Measurements from ENCODE around the gene ARHGEF5.
"Not testable (repeated sequence)": the region's sequence is repeated elsewhere in the genome, so short reads cannot be mapped to it uniquely, and the experiment has no call there.

ARHGEF5 gene

DNA sequence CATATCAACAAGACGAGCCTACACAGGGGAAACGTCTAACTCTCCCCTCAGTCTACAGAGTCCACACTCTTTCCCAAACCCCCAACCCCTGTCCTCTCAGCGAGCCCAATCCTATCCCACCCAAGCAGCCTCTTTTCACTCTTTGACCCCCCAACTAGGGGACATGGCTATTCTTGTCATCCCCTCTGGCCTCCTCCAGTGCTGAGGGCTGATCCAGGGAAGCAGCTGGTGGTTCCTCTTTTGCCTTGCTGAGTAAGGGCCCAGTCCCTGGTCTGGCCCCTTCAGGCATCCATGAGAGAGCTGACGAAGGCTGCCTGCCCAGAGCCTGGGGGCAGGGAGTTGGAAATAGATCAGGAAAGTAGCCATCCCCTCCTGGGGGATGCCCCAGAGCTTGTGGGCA, 41.9 kb downstream of the ARHGEF5 start:
- H3K36me3 Mint-ChIP-seq (ENCODE audit: low read depth) = no peaks in the 10 kb centered on the region
- H3K27me3 Mint-ChIP-seq (ENCODE audit: low read depth) = peaks cover 8% of the 10 kb centered on the region
- no peak overlapping the region for H3K27ac Mint-ChIP-seq
- no peaks in the 10 kb centered on the region for H3K9me3 Mint-ChIP-seq
- H3K4me1 Mint-ChIP-seq (ENCODE audit: low read depth) = no peaks in the 10 kb centered on the region
- DNase-seq (ENCODE audit: low spot score) = no peak
- no peak overlapping the region for H3K4me3 Mint-ChIP-seq

DNA sequence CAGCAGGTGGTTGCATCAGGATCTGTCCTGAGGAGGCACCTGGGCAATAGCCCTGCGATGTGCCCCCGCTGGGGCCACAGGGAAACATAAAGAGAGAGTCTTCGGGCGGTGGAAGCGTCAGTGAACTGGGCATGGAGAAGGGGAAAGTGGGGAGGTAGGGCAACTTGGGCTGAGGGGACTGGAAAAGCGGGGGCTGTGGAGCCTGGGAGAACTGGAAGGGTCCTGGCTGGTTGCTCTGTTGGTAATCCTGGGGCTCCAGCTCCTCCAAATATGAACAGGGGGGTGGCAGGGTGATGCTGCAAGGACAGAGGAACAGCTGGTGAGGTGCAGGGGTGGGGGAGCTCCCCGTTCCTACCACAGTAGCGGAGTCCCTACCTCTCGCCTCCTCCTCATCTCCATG, 43.1 kb downstream of the ARHGEF5 start:
- H3K27ac Mint-ChIP-seq = no peak overlapping the region
- H3K9me3 Mint-ChIP-seq = no peaks in the 10 kb centered on the region

DNA sequence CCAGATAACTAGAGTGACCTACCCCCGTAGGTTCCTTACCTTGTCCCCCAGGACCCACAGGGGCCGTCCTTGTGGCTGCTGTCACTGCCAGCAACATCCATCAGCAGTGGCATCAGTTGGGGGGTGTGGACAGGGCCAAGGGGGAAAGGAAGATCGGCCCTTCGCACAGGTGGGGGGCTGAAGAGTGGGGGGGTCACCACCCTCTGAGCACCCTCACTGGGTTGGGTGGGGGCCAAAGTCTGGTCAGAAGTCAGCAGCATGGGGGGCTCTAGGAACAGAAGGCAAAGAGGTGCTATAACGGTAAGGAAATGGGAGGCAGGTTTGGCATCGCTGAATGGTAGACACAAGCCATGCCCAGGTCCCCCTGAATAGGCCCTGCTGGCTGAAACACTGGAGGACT, 43.7 kb downstream of the ARHGEF5 start:
- no peak for DNase-seq (ENCODE audit: low spot score)
- H3K9me3 Mint-ChIP-seq = no peaks in the 10 kb centered on the region
- H3K36me3 Mint-ChIP-seq (ENCODE audit: low read depth) = no peaks in the 10 kb centered on the region
- peaks cover 8% of the 10 kb centered on the region for H3K27me3 Mint-ChIP-seq (ENCODE audit: low read depth)
- H3K4me1 Mint-ChIP-seq (ENCODE audit: low read depth) = no peaks in the 10 kb centered on the region
- no peak overlapping the region for H3K27ac Mint-ChIP-seq
- no peak overlapping the region for H3K4me3 Mint-ChIP-seq

More for the DNA sequence above, 43.1 kb downstream of the ARHGEF5 start:
- no peaks in the 10 kb centered on the region for H3K36me3 Mint-ChIP-seq (ENCODE audit: low read depth)
- no peak overlapping the region for H3K4me3 Mint-ChIP-seq
- H3K4me1 Mint-ChIP-seq (ENCODE audit: low read depth) = no peaks in the 10 kb centered on the region
- DNase-seq (ENCODE audit: low spot score) = no peak
- H3K27me3 Mint-ChIP-seq (ENCODE audit: low read depth) = peaks cover 8% of the 10 kb centered on the region

DNA sequence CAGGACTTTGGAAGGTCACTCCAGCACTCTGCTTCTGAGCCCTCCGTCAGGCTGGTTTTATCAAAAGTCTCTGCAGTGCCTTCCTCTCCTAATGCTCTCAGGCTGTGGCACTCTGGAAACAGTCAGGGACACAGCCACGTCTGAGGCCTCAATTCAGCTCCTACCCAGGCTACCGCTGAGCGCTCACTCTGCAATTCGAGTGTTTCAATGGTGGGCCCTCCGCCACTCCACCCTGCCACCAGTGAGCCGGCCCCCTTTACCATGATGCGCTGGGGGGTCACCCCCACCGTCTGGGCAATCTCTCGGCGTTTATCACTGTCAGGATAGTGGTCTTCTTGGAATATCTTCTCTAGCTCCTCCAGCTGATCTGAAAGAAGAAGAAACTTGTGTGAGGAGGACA, 44.7 kb downstream of the ARHGEF5 start:
- Mint-ChIP-seq H3K27ac (no peak overlapping the region), H3K36me3 (ENCODE audit: low read depth) (no peaks in the 10 kb centered on the region), H3K4me1 (ENCODE audit: low read depth) (no peaks in the 10 kb centered on the region), H3K4me3 (no peak overlapping the region), H3K27me3 (ENCODE audit: low read depth) (peaks cover 4% of the 10 kb centered on the region), H3K9me3 (no peaks in the 10 kb centered on the region)
- DNase-seq (ENCODE audit: low spot score) = no peak

DNA sequence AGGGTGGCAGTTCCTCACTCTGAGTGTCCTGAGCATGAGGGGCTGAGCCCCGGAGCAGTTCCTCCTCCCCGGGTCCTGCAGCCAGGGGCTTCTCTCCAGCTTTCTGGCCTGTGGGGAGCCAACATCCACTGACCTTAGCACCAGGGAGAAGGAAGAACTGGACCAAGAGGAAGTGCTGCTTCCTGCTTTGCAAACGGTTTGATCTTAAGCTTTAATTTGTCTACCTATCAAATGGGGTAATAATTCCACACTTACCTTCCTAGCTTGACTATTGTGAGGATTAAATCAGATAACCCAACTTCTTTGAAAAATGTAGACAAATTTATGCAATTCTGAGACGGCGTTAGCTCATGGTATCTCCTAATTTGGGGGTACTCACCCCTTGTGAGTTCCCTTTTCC, 46.3 kb downstream of the ARHGEF5 start:
- Mint-ChIP-seq H3K27me3 (ENCODE audit: low read depth) (no peaks in the 10 kb centered on the region), H3K9me3 (no peaks in the 10 kb centered on the region), H3K36me3 (ENCODE audit: low read depth) (no peaks in the 10 kb centered on the region), H3K4me1 (ENCODE audit: low read depth) (no peaks in the 10 kb centered on the region), H3K27ac (no peak overlapping the region), H3K4me3 (no peak overlapping the region)
- no peak for DNase-seq (ENCODE audit: low spot score)

DNA sequence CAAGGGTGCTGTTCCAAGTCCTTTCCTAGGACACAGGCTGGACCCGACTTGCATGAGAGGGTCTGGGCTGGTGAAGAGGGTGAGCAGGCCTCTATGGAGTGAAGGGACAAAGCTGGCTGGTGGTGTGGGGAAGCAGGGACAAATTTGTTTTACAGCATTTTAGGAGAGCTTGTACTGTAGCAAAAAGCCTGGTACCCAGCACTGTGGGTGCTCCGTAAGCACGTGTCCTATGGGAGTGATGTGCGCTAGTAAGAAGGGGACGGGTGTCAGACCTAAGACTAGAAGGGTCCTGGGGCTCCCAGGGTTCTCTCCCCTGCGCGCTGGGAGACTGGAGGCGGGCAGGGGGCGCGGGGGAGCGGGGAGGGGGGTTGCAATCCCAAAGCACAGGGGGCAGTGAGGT, 47.9 kb downstream of the ARHGEF5 start:
- H3K9me3 Mint-ChIP-seq = no peaks in the 10 kb centered on the region
- H3K4me1 Mint-ChIP-seq (ENCODE audit: low read depth) = no peaks in the 10 kb centered on the region
- no peak overlapping the region for H3K27ac Mint-ChIP-seq
- DNase-seq (ENCODE audit: low spot score) = no peak
- no peaks in the 10 kb centered on the region for H3K36me3 Mint-ChIP-seq (ENCODE audit: low read depth)
- H3K27me3 Mint-ChIP-seq (ENCODE audit: low read depth) = peaks cover 4% of the 10 kb centered on the region
- no peak overlapping the region for H3K4me3 Mint-ChIP-seq

DNA sequence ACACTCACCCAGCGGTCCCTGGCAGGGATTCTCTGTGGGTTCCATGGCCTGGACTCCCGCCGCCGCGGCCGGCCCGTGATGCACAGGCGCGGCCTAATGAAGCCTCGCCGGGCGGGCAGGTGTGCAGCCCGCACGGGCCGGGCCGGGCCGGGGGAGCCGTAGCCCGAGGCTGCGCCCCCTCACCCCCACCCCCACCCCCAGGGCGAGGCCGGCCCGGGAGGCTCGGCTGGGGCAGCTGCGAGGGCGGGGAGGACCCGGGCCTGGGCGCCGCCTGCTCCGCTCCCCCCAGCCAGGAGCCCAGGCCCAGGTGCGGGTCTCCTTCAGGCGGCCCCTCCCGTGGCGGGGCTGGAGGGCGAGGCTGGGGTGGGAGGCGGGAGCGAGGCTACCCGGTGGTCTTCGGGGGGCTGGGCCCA, 48.5 kb downstream of the ARHGEF5 start, which contains the start of gene NOBOX:
Gene NOBOX (minus strand): TSS at position 45 of the 413 bp plus-strand sequence.
- DNase-seq (ENCODE audit: low spot score) = no peak
- H3K4me1 Mint-ChIP-seq (ENCODE audit: low read depth) = no peaks in the 10 kb centered on the region
- no peaks in the 10 kb centered on the region for H3K9me3 Mint-ChIP-seq
- no peak within 1 kb of the TSS for H3K4me3 Mint-ChIP-seq
- no peaks in the 10 kb centered on the region for H3K36me3 Mint-ChIP-seq (ENCODE audit: low read depth)
- peaks cover 4% of the 10 kb centered on the region for H3K27me3 Mint-ChIP-seq (ENCODE audit: low read depth)
- H3K27ac Mint-ChIP-seq = no peak within 1 kb of the TSS

DNA sequence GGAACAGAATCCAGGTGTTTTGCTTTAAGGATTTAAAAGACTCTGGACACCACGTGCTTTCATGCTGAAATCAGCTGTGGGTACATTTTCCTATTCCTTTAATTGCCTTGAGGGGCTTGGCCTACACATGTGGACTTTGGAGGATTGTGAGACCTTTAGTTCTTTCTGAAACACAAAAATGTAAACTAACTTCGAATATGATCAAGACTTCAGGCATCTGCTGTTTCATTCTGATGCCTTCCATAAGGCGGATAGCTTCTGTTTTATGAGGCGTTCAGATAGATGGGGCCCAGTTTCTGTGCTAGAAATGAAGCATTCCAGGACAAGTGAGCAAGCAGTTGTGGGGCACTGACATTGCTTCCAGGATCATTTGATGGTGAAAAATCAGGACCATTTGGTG, 49.7 kb downstream of the ARHGEF5 start:
- no peak overlapping the region for H3K4me3 Mint-ChIP-seq
- H3K9me3 Mint-ChIP-seq = no peaks in the 10 kb centered on the region
- no peaks in the 10 kb centered on the region for H3K36me3 Mint-ChIP-seq (ENCODE audit: low read depth)
- no peak for DNase-seq (ENCODE audit: low spot score)
- H3K27ac Mint-ChIP-seq = no peak overlapping the region
- no peaks in the 10 kb centered on the region for H3K4me1 Mint-ChIP-seq (ENCODE audit: low read depth)
- H3K27me3 Mint-ChIP-seq (ENCODE audit: low read depth) = peaks cover 5% of the 10 kb centered on the region

DNA sequence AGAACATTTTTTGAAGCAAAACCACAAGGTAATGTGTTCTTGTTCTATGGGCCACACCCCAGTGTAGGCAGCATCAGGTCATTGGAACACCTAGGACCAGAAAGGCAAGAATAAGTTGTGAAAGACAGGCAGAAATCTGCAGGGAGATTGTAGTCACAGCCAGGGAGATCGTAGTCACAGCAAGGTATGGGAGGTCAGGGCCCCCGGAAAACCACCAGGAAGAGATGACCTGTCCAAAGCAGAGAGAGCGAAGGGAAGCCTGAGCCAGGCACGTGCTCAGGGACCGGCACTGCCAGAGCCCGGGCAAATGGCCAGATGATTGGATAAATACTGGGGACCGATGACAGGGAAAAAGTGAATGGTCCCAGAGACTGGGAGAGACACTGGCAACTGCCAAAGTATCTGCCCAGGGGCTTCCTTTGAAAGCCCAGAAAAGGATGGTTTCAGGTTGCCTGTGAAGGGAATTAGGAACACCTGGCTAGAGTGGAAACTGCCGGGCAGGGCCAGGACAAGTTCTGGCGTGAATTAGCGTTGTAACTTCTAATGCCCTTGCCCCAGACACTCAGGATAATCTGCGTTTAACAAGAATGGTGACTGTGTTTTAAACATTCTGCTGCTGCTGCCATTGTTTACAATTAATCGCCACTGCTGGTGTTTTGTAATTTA, 52.2 kb downstream of the ARHGEF5 start:
- peaks cover 10% of the 10 kb centered on the region for H3K27me3 Mint-ChIP-seq (ENCODE audit: low read depth)

DNA sequence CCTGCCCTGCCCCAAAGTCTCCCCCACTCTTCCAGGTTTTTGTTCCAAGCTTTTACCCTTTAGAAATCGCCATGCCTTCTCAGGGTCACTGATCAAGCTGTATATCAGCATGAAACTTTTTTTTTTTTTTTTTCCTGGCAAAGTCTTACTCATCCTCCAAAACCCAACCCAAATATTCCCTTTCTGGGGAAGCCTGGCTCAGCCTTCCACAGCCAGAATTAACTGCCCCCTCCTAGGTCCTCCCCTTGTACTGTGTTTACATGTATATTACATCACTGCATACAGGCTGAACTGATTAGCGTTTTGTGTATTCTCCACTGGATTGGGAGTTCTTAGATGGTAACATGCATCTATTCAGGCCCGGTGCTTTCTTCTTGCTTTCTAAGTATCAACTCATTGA, 52.9 kb downstream of the ARHGEF5 start:
- Mint-ChIP-seq H3K36me3 (ENCODE audit: low read depth) (no peaks in the 10 kb centered on the region), H3K4me3 (no peak overlapping the region), H3K4me1 (ENCODE audit: low read depth) (no peaks in the 10 kb centered on the region), H3K9me3 (no peaks in the 10 kb centered on the region), H3K27me3 (ENCODE audit: low read depth) (peaks cover 10% of the 10 kb centered on the region), H3K27ac (no peak overlapping the region)
- no peak for DNase-seq (ENCODE audit: low spot score)

More for the DNA sequence above, 52.2 kb downstream of the ARHGEF5 start:
- no peak overlapping the region for H3K27ac Mint-ChIP-seq
- no peaks in the 10 kb centered on the region for H3K9me3 Mint-ChIP-seq
- H3K4me1 Mint-ChIP-seq (ENCODE audit: low read depth) = no peaks in the 10 kb centered on the region
- H3K4me3 Mint-ChIP-seq = no peak overlapping the region
- DNase-seq (ENCODE audit: low spot score) = no peak
- H3K36me3 Mint-ChIP-seq (ENCODE audit: low read depth) = no peaks in the 10 kb centered on the region

DNA sequence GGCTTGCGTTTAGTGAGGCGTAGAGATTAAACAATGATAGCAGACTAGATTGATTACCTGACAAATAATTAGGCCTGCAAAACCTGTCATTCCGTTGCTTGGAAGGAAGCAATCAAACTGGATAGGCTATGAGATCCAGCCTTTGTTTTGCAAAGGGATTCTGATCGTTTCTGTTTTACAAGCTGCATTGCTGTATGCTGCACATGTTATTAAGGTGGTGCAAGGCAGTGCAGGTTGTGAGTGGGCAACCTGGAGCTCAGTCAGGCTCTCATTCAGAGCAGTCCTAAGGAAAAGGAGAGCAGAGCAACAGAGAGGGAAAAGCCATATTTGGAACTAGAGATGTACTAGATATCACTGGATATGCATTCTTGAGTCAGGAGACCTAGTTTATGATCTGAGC, 55.2 kb downstream of the ARHGEF5 start:
- peaks cover 22% of the 10 kb centered on the region for H3K27me3 Mint-ChIP-seq (ENCODE audit: low read depth)
- no peaks in the 10 kb centered on the region for H3K9me3 Mint-ChIP-seq
- H3K27ac Mint-ChIP-seq = no peak overlapping the region
- H3K4me3 Mint-ChIP-seq = no peak overlapping the region
- no peaks in the 10 kb centered on the region for H3K36me3 Mint-ChIP-seq (ENCODE audit: low read depth)
- DNase-seq (ENCODE audit: low spot score) = no peak
- H3K4me1 Mint-ChIP-seq (ENCODE audit: low read depth) = no peaks in the 10 kb centered on the region

DNA sequence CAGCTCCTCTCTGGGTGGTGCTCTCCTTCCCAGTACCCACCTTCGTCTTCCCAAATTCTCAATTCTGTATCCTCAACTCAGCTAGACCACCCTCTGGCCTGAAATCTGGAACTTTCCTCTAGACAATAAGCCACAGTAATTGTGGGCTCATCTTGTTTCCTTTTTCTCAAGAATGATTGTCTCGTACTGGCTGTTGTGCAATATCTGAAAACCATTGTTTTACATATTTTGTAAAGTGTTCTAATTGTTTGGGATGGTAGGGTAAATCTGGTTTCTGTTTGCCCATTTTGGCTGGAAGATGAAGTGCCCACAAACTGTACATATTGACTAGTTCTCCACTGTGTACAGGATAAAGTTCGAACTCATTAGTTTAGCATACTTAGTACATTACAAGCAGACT, 59.6 kb downstream of the ARHGEF5 start:
- Mint-ChIP-seq H3K36me3 (ENCODE audit: low read depth) (no peaks in the 10 kb centered on the region), H3K9me3 (no peaks in the 10 kb centered on the region), H3K4me1 (ENCODE audit: low read depth) (no peaks in the 10 kb centered on the region), H3K27me3 (ENCODE audit: low read depth) (peaks cover 18% of the 10 kb centered on the region), H3K4me3 (no peak overlapping the region), H3K27ac (no peak overlapping the region)
- DNase-seq (ENCODE audit: low spot score) = no peak

DNA sequence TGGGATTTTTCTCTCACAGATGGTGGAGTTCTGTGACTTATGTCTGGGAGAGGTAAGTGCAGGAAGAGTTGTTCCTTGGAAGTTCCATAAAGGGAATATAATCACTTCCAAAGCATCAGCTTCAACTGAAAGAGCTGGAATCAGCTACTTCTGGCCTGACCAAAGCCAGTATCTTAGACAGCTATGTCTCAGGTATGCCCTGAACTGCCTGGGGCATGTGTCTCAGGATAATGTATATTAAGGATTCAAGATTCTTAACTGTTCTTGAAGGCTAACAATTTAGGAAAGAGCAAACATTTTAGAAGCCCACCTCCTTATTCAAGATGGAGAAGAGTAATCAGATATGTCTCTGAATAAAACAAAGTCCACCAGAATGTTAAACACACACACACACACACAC, 60.7 kb downstream of the ARHGEF5 start:
- Mint-ChIP-seq H3K4me1 (ENCODE audit: low read depth) (no peaks in the 10 kb centered on the region), H3K36me3 (ENCODE audit: low read depth) (no peaks in the 10 kb centered on the region), H3K9me3 (no peaks in the 10 kb centered on the region), H3K27ac (no peak overlapping the region), H3K4me3 (no peak overlapping the region), H3K27me3 (ENCODE audit: low read depth) (peaks cover 12% of the 10 kb centered on the region)
- DNase-seq (ENCODE audit: low spot score) = no peak

DNA sequence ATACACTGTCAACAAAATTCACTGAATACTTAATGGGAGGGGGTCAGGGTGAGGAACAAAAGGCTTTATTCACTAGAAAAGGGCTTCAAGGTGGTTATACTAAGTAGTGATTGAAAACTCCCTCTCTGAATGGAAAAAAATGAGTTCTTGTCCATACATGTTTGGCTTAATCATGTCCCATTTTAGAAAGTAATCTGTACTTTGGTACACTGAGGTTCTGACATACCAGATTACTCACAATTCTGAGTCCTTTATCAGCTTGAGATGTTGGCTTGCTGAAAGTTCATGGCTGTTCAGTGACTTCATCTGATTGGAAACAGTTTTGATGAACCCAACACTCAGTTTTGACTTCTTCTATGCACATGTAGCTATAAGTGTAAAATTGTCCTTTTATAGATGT, 61.1 kb downstream of the ARHGEF5 start:
- Mint-ChIP-seq H3K27ac (no peak overlapping the region), H3K27me3 (ENCODE audit: low read depth) (peaks cover 12% of the 10 kb centered on the region), H3K4me3 (no peak overlapping the region), H3K9me3 (no peaks in the 10 kb centered on the region), H3K4me1 (ENCODE audit: low read depth) (no peaks in the 10 kb centered on the region), H3K36me3 (ENCODE audit: low read depth) (no peaks in the 10 kb centered on the region)
- no peak for DNase-seq (ENCODE audit: low spot score)

DNA sequence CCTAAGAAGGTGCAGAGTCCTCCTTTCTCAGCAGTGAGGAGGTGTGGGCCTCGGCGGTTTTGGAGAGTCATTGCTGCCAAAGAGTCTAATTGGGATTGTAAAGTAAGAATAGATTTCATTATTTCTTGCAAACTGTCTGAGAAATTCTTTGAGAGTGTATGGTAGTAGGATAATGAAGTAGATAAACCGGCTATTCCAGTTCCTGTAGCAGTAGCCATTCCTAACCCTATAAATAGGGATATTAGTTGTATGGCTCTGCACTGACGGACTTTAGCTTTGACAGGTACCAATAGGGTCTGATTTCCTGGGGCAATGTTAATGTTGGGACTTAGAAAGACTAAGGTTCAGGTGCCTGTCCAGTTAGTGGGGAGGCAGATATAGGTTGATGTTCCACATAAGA, 63.7 kb downstream of the ARHGEF5 start:
- not testable (repeated sequence) for H3K4me1 Mint-ChIP-seq (ENCODE audit: low read depth); H3K9me3 Mint-ChIP-seq; H3K27me3 Mint-ChIP-seq (ENCODE audit: low read depth); DNase-seq (ENCODE audit: low spot score); H3K4me3 Mint-ChIP-seq; H3K36me3 Mint-ChIP-seq (ENCODE audit: low read depth); H3K27ac Mint-ChIP-seq
